Ammon's horn (tissue), 1 donor: Measurements from ENCODE around the gene NPAS3.

Source experiments
- DNase-seq: peaks from one replicate; pipeline ENCODE4 v3.0.0-alpha.2; 2016; ENCODE audit warnings: low spot score

The NPAS3 gene

DNA sequence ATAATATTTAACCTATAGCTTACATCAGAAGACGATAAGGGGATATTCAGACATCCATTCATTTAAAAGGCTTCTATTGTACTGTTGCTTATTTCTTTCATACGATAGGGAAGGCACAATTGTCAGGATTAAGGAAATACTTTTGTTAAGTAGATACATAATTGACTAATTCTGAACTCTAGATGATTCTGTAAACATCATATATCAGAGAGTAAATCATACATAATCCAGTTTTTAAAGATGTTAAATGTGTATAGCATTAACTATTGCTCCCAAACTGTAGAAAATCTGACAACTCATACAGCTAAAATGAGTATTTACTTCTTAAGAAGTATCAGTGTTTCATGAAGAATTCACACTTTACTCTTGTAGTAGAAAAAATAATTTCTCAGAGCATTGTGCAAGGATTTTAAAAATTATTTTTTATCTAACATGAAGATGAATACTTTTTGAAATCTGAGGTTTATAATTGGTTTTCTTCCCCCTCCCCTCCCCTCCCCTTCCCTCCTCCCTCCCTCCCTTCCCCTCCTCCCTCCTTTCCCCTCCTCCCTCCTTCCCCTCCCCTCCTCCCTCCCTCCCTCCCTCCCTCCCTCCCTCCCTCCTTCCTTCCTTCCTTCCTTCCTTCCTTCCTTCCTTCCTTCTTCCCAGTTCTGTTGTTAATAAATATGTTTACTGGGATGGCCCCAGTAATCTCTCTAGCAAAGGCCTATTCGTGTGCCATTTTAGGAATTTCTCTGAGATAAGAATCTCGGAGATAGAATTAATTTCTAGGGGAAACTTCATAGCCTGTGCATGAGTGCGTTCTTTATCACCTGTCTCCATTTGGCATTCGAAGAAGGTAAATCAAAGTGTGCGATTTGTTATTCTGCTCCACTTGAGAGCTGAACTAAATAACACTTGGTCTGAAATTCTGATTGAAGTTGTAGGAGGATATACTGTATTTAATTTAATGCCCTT, 2.3 kb downstream of the NPAS3 start:
- DNase-seq, result no peak

DNA sequence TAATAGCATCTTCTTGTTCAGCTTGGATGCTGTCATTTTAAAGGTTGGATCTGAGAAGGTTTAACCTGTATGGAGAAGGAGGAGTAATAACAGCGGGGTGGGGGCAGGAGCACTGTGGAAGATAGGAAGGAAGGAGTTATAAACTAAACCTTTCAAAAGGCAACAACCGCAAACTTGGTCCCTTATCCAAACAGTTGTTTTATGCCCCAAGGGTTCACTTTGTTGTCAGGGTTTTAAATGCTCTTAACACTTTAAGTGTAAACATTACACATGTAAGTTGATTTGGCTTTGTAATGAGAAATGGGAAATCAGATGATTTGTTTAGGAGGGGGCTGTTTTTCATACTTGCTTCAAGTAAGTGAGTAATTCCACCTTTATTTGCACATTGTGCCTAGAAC, 3.0 kb downstream of the NPAS3 start:
- no peak for DNase-seq

DNA sequence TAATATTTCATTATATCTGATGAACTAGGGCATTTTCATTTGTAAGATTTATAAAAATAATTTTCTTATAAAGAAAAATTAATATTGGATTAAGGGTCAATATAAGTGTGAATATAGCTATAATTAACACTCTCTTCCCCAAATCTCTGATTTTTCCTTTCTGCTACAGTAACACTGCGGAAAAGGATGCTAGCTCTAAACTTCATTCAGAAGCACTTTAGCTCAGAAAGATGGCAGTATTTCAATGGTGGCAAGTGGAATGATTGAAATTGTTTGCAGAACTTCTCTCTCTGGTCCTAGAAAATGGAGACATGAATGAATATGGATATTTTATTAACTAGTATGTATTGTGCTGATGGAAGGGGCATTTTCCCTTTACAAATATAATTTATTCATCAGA, 8.4 kb downstream of the NPAS3 start:
- DNase-seq, result no peak

DNA sequence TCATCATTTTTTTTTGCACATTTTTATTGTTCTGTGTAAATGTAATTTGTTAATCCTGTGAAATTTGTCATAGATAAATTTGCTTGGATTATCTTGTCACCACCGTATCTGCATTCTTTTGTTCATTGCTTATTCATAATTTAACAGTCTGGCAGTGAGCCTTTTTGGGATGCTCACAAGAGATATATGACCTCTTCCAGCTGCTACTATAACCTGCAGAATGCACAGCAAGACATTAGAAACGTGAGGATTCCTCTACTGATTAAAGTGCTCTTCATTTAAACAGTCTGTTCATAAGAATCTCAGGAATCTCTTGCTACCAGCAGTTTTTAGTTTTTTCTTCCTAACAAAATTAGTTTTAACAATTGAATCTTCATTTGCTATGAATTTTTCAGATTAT, 9.1 kb downstream of the NPAS3 start:
- DNase-seq, result no peak

DNA sequence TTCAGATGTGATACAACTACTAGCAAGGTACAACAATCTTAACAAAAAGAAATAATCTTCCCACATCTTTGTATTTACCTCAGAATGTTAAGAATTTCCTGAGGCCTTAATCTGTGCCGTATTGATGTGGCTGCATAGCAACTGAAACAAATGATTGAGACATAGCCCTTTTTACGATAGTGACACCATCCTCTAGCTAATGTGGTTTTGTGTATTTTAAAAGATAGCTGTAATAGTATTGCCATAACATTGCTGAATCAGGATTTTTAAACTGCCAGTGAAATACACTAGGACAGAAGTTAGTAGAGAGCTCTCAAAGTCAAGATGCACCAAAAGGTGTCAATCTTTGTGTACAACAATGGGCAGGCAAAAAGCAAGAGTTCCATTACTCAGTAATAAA, 11.9 kb downstream of the NPAS3 start:
- DNase-seq, result no peak

DNA sequence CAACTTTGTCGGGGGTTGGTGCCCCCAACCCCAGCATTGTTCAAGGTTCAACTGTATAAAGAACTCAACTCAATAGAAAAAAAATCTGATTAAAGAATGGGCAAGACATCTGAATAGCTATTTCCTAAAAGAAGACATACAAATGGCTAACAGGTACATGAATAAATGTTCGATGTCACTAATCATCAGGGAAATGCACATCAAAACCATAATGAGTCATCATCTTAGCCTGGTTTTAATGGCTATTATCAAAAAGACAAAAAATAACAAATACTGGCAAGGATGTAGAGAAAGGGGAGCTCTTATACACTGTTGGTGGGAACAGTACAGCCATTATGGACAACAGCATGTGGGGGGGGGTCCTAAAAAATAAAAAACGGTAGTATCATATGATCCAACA, 28.7 kb downstream of the NPAS3 start:
- DNase-seq, result no peak

DNA sequence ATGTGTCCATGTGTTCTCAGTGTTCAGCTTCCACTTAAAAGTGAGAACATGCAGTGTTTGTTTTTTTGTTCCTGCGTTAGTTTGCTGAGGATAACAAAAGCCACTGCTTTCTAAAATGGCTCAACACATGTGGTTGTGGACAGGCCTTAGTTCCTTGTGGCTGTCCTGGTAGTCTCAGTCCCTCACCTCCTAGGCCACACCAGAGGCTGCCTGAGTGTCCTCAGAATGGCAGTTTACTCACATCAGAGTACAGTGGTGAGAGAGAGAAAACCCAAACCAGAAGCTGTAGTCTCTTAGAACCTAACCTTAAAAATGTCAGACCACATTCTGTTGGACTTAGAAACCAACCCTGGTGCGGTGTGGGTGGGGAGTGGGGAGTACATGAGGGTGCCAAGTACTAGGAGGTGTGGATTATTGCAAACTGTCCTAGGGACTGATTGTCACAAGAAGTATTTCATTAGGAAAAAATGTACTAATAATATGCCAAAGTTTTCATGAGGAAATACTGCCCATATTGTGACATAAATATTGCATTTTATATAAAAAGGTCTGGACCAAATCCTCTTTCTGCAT, 30.4 kb downstream of the NPAS3 start:
- DNase-seq, result no peak

DNA sequence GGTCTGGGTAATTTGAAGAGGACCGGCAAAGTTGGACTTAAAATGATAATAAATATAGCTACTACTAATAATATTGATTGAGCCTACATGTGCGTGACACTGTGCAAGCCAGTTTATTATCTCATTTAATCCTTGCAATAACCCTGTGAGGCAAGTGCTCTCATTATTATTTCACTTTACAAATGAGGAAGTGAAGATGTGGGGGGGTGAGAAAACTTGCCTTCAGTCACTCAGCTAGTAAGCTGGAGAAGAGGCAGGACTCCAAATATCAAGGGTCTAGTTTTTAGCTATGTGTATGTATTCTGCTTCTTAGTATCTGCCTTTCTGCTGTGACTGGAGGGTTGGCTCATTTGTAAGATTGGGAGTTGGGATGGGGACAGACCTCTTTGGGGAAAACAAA, 39.2 kb downstream of the NPAS3 start:
- no peak for DNase-seq

DNA sequence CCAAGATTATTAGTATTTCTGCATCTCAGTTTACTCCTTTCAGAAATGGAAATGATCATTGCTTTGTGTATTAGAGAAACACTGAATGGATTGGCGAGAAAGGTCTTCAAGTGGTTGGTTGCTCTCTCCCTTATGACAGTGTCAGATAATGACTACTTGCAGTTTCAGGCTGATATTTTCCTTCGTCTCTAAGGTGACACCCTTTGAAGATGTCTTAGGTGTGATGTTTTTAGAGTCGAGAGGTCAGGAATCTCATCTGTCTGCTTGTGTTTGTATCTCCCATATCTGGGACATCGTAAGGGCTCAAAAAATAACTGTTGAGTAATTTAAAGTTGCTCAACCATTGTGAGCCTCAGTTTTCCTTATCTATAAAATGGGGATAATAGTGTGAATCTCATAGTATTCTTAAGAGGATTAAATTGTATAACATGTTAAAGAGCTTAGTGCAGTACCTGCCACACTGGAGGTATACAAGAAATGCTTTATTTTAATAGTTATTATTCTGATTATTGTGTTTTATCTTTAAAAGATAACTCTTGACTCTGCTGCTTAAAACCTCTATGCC, 40.1 kb downstream of the NPAS3 start:
- no peak for DNase-seq

DNA sequence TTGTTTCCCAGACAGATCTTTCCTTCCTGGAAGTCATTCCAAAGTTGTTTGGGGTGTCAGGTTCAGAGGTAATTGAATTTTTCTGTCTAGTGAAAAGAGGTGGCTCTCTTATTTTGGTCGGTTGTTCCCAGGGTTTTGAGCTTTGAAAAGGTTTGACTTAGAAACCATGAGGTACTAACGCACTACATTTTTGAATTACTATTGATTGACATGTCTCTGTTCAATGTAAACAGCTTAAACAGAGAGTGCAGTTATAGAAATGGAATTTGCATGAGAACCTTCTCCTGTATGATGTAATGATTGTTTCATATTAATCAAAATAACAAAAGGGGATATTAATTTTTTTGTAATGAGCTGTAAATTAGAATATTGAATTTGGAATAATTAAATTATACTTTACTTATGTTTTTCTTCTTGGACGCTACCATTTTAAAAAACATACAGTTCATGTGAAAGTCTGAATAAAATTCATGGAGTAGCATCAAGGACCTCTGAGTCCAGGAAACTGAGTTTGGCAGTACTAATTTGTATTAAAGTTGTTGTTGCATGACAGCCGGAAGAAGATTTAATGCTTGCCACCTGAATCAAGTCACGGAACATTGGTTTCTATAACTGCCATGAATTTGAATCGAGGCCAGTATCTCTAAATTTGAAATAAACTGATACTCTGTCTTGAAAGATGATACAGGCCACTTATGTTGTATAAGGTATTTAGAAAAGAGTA, 41.7 kb downstream of the NPAS3 start:
- no peak for DNase-seq

DNA sequence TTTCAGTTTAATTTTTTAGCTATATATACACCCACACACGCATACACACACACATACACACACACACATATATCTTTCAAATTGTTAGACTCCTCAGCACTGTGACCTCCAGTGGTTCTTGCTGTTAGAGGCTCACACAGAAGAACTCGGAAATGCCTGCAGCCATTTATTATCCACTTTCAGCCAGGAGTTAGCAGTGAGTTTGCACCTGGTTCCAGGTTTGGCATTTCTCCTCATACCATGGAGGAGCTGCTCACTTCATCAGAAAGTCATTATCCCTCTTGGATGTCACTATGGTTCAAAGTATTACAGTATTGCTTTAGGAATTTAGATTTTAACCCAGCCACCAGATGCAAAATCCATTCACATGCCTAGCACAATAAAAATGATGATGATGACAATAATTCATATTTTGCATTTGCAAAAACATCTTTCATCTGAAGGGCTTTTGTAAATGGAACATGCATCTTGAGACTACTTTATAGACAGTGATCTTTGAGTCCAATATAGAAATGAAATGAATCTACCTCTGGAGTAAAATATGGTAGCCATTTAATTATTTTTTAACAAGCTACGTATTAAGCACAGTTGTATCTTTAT, 42.3 kb downstream of the NPAS3 start:
- DNase-seq, result no peak

DNA sequence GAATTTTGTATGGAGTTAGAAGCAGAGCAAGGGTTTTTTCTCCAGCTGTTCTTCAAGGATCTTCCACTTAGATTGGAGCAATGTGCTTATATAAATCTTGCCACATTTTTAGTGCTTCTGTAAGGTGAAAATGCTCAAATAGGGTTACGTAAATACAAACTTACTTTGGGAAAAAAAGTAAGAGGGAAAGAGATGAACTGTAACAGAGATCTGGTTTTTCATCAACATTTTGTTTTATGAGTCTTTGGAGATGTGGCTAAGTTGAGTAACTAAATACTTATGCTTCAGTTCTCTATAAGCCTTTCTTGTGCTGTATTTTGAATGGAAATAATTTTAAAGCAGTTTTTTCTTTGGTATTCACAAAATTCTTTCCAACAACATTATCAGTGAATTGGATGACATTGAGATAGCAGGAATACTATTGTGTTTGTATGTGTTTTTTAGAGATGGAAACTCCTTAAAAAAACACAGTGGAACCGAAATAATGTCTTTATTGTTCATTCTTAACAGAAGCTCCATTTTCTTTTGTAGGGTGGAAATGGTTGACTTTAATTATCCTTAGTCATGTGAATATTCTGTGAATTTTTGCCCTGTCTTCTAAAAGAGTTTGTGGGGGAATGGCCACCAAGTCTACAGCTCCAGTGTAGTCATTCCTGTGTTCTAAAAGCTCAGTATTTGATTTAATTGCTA, 45.7 kb downstream of the NPAS3 start:
- DNase-seq, result peak; percentile 16

DNA sequence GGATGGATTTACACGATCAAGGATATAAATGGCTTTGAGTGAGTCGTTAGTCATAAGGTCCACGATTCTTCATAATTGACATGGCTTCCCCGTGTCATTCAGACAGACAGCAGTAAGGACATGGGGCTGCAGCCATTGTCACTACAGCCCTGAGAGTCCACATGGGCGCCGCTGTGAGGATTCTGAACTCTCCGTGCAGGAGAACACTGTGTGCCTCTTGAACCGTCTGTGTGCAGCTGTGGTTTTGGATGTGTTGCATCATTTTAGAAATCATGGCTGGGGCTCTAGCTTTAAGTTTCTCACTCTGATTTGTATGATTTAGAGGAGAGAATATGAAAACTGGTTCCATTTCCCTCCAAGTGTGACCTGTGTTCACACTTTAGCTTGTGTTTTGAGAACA, 47.2 kb downstream of the NPAS3 start:
- peak; percentile 56 for DNase-seq

DNA sequence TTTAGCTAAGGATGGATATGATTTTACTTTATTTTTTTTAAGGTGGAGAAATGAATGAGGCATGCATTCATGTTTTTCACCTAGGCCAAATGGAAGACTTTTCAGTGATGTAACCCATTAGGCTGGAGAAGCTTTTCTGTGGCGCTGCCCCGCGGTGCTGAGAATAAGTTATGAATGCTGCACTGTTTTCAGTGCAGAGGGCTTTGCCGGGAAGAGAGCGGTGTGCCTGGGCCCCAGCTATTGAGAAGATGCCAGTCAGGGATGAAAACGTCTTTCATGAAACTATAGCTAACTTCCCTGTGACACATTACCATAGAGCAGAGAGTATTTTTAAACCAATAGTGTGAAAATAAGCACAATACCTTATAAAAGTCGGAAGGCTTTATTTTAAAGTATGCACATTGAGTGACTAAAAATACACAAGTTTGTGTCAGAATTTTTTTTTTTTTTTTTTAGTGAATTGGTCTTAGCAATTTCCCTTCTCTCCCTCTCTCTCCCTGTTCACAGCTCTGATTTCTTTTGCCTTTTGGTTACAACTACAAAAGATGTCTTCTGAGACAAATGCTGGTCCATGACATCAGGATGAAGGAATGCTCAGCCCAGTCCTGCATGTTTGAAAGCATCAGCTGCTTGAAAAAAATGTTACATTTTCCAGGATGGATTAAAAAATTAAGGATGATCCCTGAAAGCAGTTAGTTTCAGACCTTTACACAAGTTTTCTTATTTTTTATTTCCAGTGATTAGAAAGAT, 48.3 kb downstream of the NPAS3 start:
- peak; percentile 92 for DNase-seq

DNA sequence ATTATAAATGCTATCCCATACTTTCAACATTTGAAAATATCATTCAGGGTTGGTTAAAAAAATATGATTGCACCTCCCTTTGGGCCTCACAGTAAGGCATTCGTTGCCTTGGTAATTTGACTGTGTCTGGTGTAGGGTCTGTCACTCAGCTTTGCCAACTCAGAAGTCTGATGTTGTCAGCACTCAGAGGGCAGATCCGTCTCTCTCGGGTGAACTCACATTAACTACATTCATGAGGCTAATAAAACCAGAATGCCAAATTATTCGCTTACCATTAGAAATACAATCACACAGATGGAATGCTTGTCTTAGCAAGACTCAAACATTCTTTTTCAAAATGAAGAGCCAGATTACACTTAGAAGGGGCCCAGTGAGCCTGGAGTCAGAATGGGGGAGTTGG, 53.0 kb downstream of the NPAS3 start:
- no peak for DNase-seq

DNA sequence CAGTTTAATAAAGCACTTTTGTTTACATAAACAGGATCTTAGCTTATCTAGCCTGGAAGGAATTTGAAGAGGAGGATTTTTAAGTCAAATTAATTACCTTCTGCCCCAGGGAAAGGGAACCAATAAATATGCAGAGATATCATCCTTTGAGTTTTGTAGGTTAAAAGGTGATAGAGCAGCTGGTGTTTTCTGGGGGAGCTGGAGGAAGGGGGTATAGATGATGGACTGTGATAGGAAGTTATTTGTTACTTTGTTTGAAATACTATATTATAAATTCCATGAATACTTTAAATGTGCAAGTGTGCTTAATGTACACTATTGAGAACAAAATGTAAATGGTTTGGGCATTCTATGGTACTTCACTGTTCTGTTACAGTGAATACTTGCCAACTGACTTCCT, 55.2 kb downstream of the NPAS3 start:
- DNase-seq, result no peak

DNA sequence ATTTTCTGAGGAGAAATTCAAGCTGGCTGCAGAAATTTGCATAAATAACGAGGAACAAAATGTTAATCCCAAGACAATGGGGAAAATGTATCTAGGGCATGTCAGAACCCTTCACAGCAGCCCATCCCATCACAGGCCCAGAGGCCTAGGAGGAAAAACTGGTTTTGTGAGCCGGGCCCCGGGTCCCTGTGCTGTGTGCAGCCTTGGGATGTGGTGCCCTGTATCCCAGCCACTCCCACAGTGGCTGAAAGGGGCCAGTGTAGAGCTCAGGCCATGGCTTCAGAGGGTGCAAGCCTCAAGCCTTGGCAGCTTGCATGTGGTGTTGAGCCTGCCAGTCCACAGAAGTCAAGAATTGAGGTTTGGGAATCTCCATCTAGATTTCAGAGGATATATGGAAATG, 57.7 kb downstream of the NPAS3 start:
- DNase-seq, result no peak

DNA sequence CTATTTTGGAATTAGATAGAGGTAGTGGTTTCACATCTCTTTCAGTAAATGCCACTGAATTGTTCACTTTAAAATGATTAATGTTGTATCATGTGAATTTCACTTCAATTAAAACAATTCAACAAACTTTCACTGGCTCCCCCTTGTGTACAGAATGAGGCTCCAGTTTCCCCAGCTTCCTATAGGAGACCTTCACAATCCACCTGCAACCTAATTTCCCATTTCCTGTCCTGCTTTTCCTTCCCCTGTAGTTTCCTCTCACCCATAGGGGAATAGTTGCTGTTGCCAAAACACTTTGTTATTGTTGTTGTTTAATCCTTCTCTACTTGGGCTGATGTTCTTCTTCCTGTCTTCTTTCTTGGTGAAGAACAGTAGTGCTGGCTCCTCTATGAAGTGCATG, 59.8 kb downstream of the NPAS3 start:
- no peak for DNase-seq

DNA sequence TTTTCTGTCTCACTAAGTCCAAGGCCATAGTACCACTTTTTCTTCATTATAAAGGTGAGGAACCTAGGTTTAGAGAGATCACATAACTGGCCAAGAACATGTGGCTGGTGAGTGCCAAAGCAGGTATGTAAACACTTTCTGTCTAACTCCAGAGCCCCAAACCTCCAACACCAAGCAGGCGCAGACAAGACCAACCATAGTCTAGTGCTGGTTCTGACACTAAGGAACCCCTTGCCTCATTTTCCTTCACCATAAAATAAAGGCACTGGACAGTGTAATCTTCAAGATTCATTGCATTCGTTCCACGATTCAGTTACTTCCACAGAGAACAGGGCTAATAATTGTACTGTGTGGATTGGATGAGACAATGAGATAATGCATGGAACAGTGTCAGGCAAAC, 71.0 kb downstream of the NPAS3 start:
- no peak for DNase-seq

DNA sequence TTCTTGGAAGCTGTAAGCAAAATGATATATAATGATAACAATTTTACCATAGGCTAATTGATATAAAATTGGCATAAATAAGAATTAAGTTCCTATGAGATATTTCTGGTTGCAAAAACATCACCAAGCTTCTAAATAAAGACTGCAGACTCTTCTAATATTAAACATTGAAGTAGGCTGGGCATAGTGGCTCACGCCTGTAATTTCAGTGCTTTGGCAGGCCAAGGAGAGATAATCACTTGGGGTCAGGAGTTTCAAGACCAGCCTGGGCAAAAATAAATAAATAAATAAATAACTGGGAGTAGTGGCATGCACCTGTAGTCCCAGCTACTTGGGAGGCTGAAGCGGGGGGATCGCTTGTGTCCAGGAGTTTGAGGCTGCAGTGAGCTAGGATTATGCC, 71.8 kb downstream of the NPAS3 start:
- no peak for DNase-seq

DNA sequence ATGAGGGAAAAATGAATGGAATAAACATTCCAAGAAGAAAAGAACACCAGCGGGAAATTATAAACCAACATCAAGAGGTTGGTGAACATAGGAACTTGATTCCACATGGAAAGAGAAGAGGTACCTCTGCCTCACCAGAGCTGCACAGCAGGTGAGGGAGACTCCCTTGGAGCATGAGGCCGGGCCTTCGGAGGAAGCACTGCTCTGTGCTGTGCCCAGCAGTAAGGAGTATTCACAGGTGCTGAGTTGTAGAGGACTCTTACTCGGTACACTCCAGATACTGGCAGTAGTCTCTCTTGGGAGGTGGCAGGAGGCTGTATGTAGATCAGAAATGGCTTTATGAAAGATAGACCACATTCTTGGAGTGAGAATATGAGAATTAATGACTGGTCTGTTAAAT, 76.0 kb downstream of the NPAS3 start:
- DNase-seq, result no peak
